Measurements from ENCODE around the gene USP15. TPM values are rescaled to one million over a fixed set of nuclear protein-coding genes. Genes with fewer than 3 reads are reported as not detected.

USP15 gene
- total and polyA plus RNA-seq, 2 experiments from 2014 or later, result 20.6 to 42.4 TPM

GRCh38 chr12:62258941-62259630, 1.1 kb upstream of the USP15 start:
- peak overlapping the region; percentile 95 for H2AFZ ChIP-seq
- H3K9me2 ChIP-seq (replicated peaks; ENCODE audit: insufficient read depth), result no peaks in the 10 kb centered on the region
- H4K20me1 ChIP-seq (ENCODE audit: insufficient read depth, poor library complexity, severe bottlenecking), result peaks cover 33% of the 10 kb centered on the region
- peak overlapping the region; percentile 35 for H3K4me3 ChIP-seq
- H3K9me3 ChIP-seq (ENCODE audit: low read depth), result no peaks in the 10 kb centered on the region
- H3K27me3 ChIP-seq, result no peaks in the 10 kb centered on the region
- peaks cover 15% of the 10 kb centered on the region for H3K4me1 ChIP-seq (ENCODE audit: insufficient read depth)
- DNase-seq (ENCODE audit: low spot score), result peak; percentile 12
- 56% methylated on average over 10 of the region's 10 CpGs for WGBS (ENCODE audit: low lambda C conversion rate, missing lambda C conversion rate)
- peak overlapping the region; percentile 94 for H3K27ac ChIP-seq
- peaks cover 38% of the 10 kb centered on the region for H3K79me2 ChIP-seq
- H3K4me2 ChIP-seq, result peak overlapping the region; percentile 78
- no peaks in the 10 kb centered on the region for H3K36me3 ChIP-seq (replicated peaks; ENCODE audit: insufficient read depth, low read depth)
- TF ChIP-seq EZH2 (IDR thresholded peaks at IDR 0.05; ENCODE audit: borderline replicate concordance) (no peak), EZH2phosphoT487 (IDR thresholded peaks at IDR 0.05; ENCODE audit: low read depth, severe bottlenecking, unreplicated experiment) (no peak), CTCF (IDR thresholded peaks at IDR 0.05; ENCODE audit: poor library complexity) (no peak)

- H4K20me1 ChIP-seq (ENCODE audit: insufficient read depth, poor library complexity, severe bottlenecking), result peaks cover 36% of the 10 kb centered on the region
- H3K27ac ChIP-seq, result peak overlapping the region; percentile 94
- no peaks in the 10 kb centered on the region for H3K9me3 ChIP-seq (ENCODE audit: low read depth)
- WGBS (ENCODE audit: low lambda C conversion rate, missing lambda C conversion rate), result 1% methylated on average over 15 of the region's 15 CpGs
- peak overlapping the region; percentile 78 for H3K4me2 ChIP-seq
- no peaks in the 10 kb centered on the region for H3K9me2 ChIP-seq (replicated peaks; ENCODE audit: insufficient read depth)
- H3K27me3 ChIP-seq, result no peaks in the 10 kb centered on the region
- no peak for DNase-seq (ENCODE audit: low spot score)
- peaks cover 43% of the 10 kb centered on the region for H3K79me2 ChIP-seq
- H3K36me3 ChIP-seq (replicated peaks; ENCODE audit: insufficient read depth, low read depth), result no peaks in the 10 kb centered on the region
- peak overlapping the region; percentile 35 for H3K4me3 ChIP-seq
- peaks cover 15% of the 10 kb centered on the region for H3K4me1 ChIP-seq (ENCODE audit: insufficient read depth)
- H2AFZ ChIP-seq, result peak overlapping the region; percentile 95
- TF ChIP-seq EZH2phosphoT487 (IDR thresholded peaks at IDR 0.05; ENCODE audit: low read depth, severe bottlenecking, unreplicated experiment) (no peak), CTCF (IDR thresholded peaks at IDR 0.05; ENCODE audit: poor library complexity) (no peak), EZH2 (IDR thresholded peaks at IDR 0.05; ENCODE audit: borderline replicate concordance) (no peak)
Observed at GRCh38 chr12:62259631-62259992, 592 bp upstream of the USP15 start.

GRCh38 chr12:62260733-62261683, 804 bp downstream of the USP15 start:
- WGBS (ENCODE audit: low lambda C conversion rate, missing lambda C conversion rate), result 4% methylated on average over 26 of the region's 26 CpGs
- DNase-seq (ENCODE audit: low spot score), result peak; percentile 66
- H3K79me2 ChIP-seq, result peaks cover 57% of the 10 kb centered on the region

More at GRCh38 chr12:62260733-62261683, 804 bp downstream of the USP15 start:
- no peaks in the 10 kb centered on the region for H3K9me3 ChIP-seq (ENCODE audit: low read depth)
- H3K9me2 ChIP-seq (replicated peaks; ENCODE audit: insufficient read depth), result no peaks in the 10 kb centered on the region
- H3K4me1 ChIP-seq (ENCODE audit: insufficient read depth), result peaks cover 15% of the 10 kb centered on the region
- TF ChIP-seq EZH2phosphoT487 (IDR thresholded peaks at IDR 0.05; ENCODE audit: low read depth, severe bottlenecking, unreplicated experiment) (no peak), CTCF (IDR thresholded peaks at IDR 0.05; ENCODE audit: poor library complexity) (no peak), EZH2 (IDR thresholded peaks at IDR 0.05; ENCODE audit: borderline replicate concordance) (no peak)
- H3K27me3 ChIP-seq, result no peaks in the 10 kb centered on the region
- peak overlapping the region; percentile 87 for H3K4me2 ChIP-seq
- H4K20me1 ChIP-seq (ENCODE audit: insufficient read depth, poor library complexity, severe bottlenecking), result peaks cover 50% of the 10 kb centered on the region
- H3K4me3 ChIP-seq, result peak overlapping the region; percentile 99
- H3K36me3 ChIP-seq (replicated peaks; ENCODE audit: insufficient read depth, low read depth), result no peaks in the 10 kb centered on the region
- peak overlapping the region; percentile 94 for H3K27ac ChIP-seq
- H2AFZ ChIP-seq, result peak overlapping the region; percentile 98
